ENCODE measurements around the gene CALN1. TPM values are rescaled to one million over a fixed set of nuclear protein-coding genes. Genes with fewer than 3 reads are reported as not detected.

CALN1 gene
- total RNA-seq, 1 donor, result under 0.01 TPM

- no peak overlapping the region for H3K4me3 ChIP-seq (ENCODE audit: low read depth, low read length)
- TF ChIP-seq CTCF (IDR thresholded peaks at IDR 0.05; ENCODE audit: insufficient read depth, low read depth, low read length), result no peak
- DNase-seq (ENCODE audit: low read depth), result no peak
Observed at GRCh38 chr7:72020311-72020710, 391.8 kb downstream of the CALN1 start.

GRCh38 chr7:72019436-72019835 is 392.7 kb downstream of the CALN1 start:
- no peak for TF ChIP-seq CTCF (IDR thresholded peaks at IDR 0.05; ENCODE audit: insufficient read depth, low read depth, low read length)
- no peak overlapping the region for H3K4me3 ChIP-seq (ENCODE audit: low read depth, low read length)

GRCh38 chr7:72017756-72018155 is 394.4 kb downstream of the CALN1 start:
- H3K4me3 ChIP-seq (ENCODE audit: low read depth, low read length), result no peak overlapping the region
- no peak for TF ChIP-seq CTCF (IDR thresholded peaks at IDR 0.05; ENCODE audit: insufficient read depth, low read depth, low read length)
- DNase-seq (ENCODE audit: low read depth), result no peak

More at GRCh38 chr7:72019436-72019835, 392.7 kb downstream of the CALN1 start:
- no peak for DNase-seq (ENCODE audit: low read depth)

- H3K4me3 ChIP-seq (ENCODE audit: low read depth, low read length), result no peak overlapping the region
- no peak for DNase-seq (ENCODE audit: low read depth)
- TF ChIP-seq CTCF (IDR thresholded peaks at IDR 0.05; ENCODE audit: insufficient read depth, low read depth, low read length), result no peak
Observed at GRCh38 chr7:72016574-72016973, 395.6 kb downstream of the CALN1 start.

GRCh38 chr7:72015136-72015535 is 397.0 kb downstream of the CALN1 start:
- no peak overlapping the region for H3K4me3 ChIP-seq (ENCODE audit: low read depth, low read length)
- no peak for DNase-seq (ENCODE audit: low read depth)
- TF ChIP-seq CTCF (IDR thresholded peaks at IDR 0.05; ENCODE audit: insufficient read depth, low read depth, low read length), result no peak

- no peak overlapping the region for H3K4me3 ChIP-seq (ENCODE audit: low read depth, low read length)
- no peak for TF ChIP-seq CTCF (IDR thresholded peaks at IDR 0.05; ENCODE audit: insufficient read depth, low read depth, low read length)
- no peak for DNase-seq (ENCODE audit: low read depth)
Observed at GRCh38 chr7:72007018-72007417, 405.1 kb downstream of the CALN1 start.

GRCh38 chr7:72003236-72003635 is 408.9 kb downstream of the CALN1 start:
- no peak overlapping the region for H3K4me3 ChIP-seq (ENCODE audit: low read depth, low read length)
- TF ChIP-seq CTCF (IDR thresholded peaks at IDR 0.05; ENCODE audit: insufficient read depth, low read depth, low read length), result no peak
- no peak for DNase-seq (ENCODE audit: low read depth)

Measured in fibroblast of villous mesenchyme (primary cell).